Panc1 (cell line): ENCODE measurements around the gene TCP11L2. TPM values are rescaled to one million over a fixed set of nuclear protein-coding genes. Genes with fewer than 3 reads are reported as not detected.
"Not testable (repeated sequence)": the region's sequence is repeated elsewhere in the genome, so short reads cannot be mapped to it uniquely, and the experiment has no call there.

Source experiments
- ATAC-seq: fragments of 200-7000 bp; cut with Tn5 transposase; 2 replicates; pipeline ENCODE4 v1.9.1; 2020; ENCODE audit warnings: mild to moderate bottlenecking, moderate library complexity
- BruUV-seq: library from RNA; stranded (reverse); fragments of 400-500 nt; replicated peaks from 2 replicates; lab custom pipeline; 2021; lab: Mats Ljungman, UMichigan
- CTCF ChIA-PET: fragments of 300-600 bp; sonication (Branson Sonifier 250); formaldehyde crosslinking; loops from one replicate; lab custom pipeline; 2022; ENCODE audit warnings: antibody characterized with exemption; lab: Charles Lee
- POLR2A ChIA-PET: fragments of 300-600 bp; sonication (Branson Sonifier 250); formaldehyde crosslinking; loops from one replicate; lab custom pipeline; 2022; ENCODE audit warnings: antibody characterized with exemption; lab: Charles Lee
- DNase-seq: peaks from one replicate; pipeline ENCODE4 v3.0.0-alpha.2; 2010; ENCODE audit warnings: low read depth, low spot score
- H3K27ac ChIP-seq: 2 replicates; pipeline ENCODE4 v1.5.1; 2011; ENCODE audit warnings: mild to moderate bottlenecking, low read length, inconsistent platforms
- H3K27me3 ChIP-seq: fragments of 200-500 bp; sonication (Bioruptor generic); 2 replicates; pipeline ENCODE4 v1.6.0; 2014; ENCODE audit warnings: low read length, inconsistent platforms; ENCODE audit not compliant: control insufficient read depth, insufficient read depth
- H3K36me3 ChIP-seq: fragments of 200-500 bp; sonication (Bioruptor generic); 2 replicates; pipeline ENCODE4 v1.5.1; 2014; ENCODE audit warnings: inconsistent platforms, mild to moderate bottlenecking, low read length, moderate library complexity; ENCODE audit not compliant: control insufficient read depth, insufficient read depth
- H3K4me1 ChIP-seq: 2 replicates; pipeline ENCODE4 v1.5.1; 2011; ENCODE audit warnings: inconsistent platforms, mild to moderate bottlenecking, low read length, moderate library complexity; ENCODE audit not compliant: control insufficient read depth, insufficient read depth
- H3K4me3 ChIP-seq, 2 experiments: 2 replicates each; pipeline ENCODE4 v1.5.1; 2011 to 2012; ENCODE audit warnings: low read depth in 2 of 2, low read length in 2 of 2, mild to moderate bottlenecking in 2 of 2, inconsistent platforms in 1 of 2, moderate library complexity in 1 of 2
- H3K9me3 ChIP-seq: fragments of 200-500 bp; sonication (Bioruptor generic); 2 replicates; pipeline ENCODE4 v1.5.1; 2014; ENCODE audit warnings: low read depth, mild to moderate bottlenecking, inconsistent platforms, low read length, moderate library complexity; ENCODE audit not compliant: control insufficient read depth, insufficient read depth
- CTCF ChIP-seq: fragments of 450-650 bp; IDR thresholded peaks from 2 replicates; pipeline ENCODE4 v1.5.1; 2017; ENCODE audit warnings: mild to moderate bottlenecking
- POLR2AphosphoS5 ChIP-seq: IDR thresholded peaks from 2 replicates; pipeline ENCODE4 v1.6.1; 2012; ENCODE audit warnings: mild to moderate bottlenecking, low read depth, low read length, moderate library complexity
- REST ChIP-seq, 2 experiments: IDR thresholded peaks; 2 replicates each; pipeline ENCODE4 v1.6.1; 2011 to 2012; ENCODE audit warnings: low read depth in 2 of 2, control low read depth in 1 of 2, low read length in 1 of 2, mild to moderate bottlenecking in 1 of 2, moderate library complexity in 1 of 2; ENCODE audit not compliant: insufficient read depth in 1 of 2
- SIN3A ChIP-seq: IDR thresholded peaks from 2 replicates; pipeline ENCODE4 v1.6.1; 2012; ENCODE audit warnings: low read depth, mild to moderate bottlenecking, low read length, moderate library complexity, borderline replicate concordance; ENCODE audit not compliant: insufficient read depth
- TCF7L2 ChIP-seq: IDR thresholded peaks from 2 replicates; pipeline ENCODE4 v1.6.1; 2011; ENCODE audit warnings: mild to moderate bottlenecking, low read depth, low read length, inconsistent platforms
- in situ Hi-C: cut with HindIII; loops from 2 replicates; pipeline ENCODE4 v1.10.0; 2016; ENCODE audit warnings: low sequenced_read_pairs, low pct_unique_long_range_greater_than_20kb
- intact Hi-C: fragments of 100-400 bp; cut with micrococcal nuclease; formaldehyde crosslinking; loops from one replicate; pipeline ENCODE4 v1.10.0; 2022; ENCODE audit not compliant: unreplicated experiment
- total RNA-seq: library from RNA; stranded (reverse); gene quantifications from one replicate; pipeline ENCODE4 v1.2.1, GENCODE V29; 2021; ENCODE audit not compliant: unreplicated experiment

The TCP11L2 gene
- total RNA-seq, 1 experiment from 2014 or later = 3.5 TPM

- CTCF ChIA-PET = no interaction called here
- POLR2A ChIA-PET = no interaction called here
- ATAC-seq (no peak), DNase-seq (no peak)
- no peak for TF ChIP-seq POLR2AphosphoS5
- TF ChIP-seq CTCF = no peak
- no peak for TF ChIP-seq SIN3A
- no peak for TF ChIP-seq REST (IDR thresholded peaks at IDR 0.05; ENCODE audit: insufficient read depth in 1 of 2, low read depth in 2 of 2, low read length in 1 of 2)
- TF ChIP-seq TCF7L2 = no peak
- intact Hi-C loops (no loop called here), in situ Hi-C loops (no loop called here)
- Histone ChIP-seq H3K36me3 (no peaks in the 10 kb centered on the region), H3K27ac (no peak overlapping the region), H3K4me3 (no peak overlapping the region), H3K27me3 (peaks cover 8% of the 10 kb centered on the region), H3K4me1 (no peaks in the 10 kb centered on the region), H3K9me3 (no peaks in the 10 kb centered on the region)
- no TSS peak for BruUV-seq
Measured at GRCh38 chr12:106310687-106311086, 8.2 kb downstream of the TCP11L2 start.

- Histone ChIP-seq H3K36me3 (no peaks in the 10 kb centered on the region), H3K27me3 (peaks cover 8% of the 10 kb centered on the region), H3K9me3 (no peaks in the 10 kb centered on the region), H3K27ac (no peak overlapping the region), H3K4me3 (no peak overlapping the region), H3K4me1 (no peaks in the 10 kb centered on the region)
- ChIA-PET POLR2A (no interaction called here), CTCF (no interaction called here)
- intact Hi-C loops = no loop called here
- DNase-seq (no peak), ATAC-seq (no peak)
- in situ Hi-C loops = no loop called here
- no TSS peak for BruUV-seq
- TF ChIP-seq TCF7L2 (no peak), SIN3A (no peak), CTCF (no peak), REST (IDR thresholded peaks at IDR 0.05; ENCODE audit: insufficient read depth in 1 of 2, low read depth in 2 of 2, low read length in 1 of 2) (no peak), POLR2AphosphoS5 (no peak)
Measured at GRCh38 chr12:106311139-106311538, 8.6 kb downstream of the TCP11L2 start.

GRCh38 chr12:106313413-106313812 is 10.9 kb downstream of the TCP11L2 start:
- in situ Hi-C loops, H3K4me3 ChIP-seq, H3K9me3 ChIP-seq, POLR2A ChIA-PET, CTCF ChIA-PET, H3K4me1 ChIP-seq, BruUV-seq, H3K27me3 ChIP-seq, H3K36me3 ChIP-seq, ATAC-seq, H3K27ac ChIP-seq, DNase-seq, intact Hi-C loops: not testable (repeated sequence)
